Transverse colon (tissue), 4 donors: ENCODE results near the gene PLXNA2. TPM values are rescaled to one million over a fixed set of nuclear protein-coding genes. Genes with fewer than 3 reads are reported as not detected.

Experiments used
- DNase-seq: peaks from one replicate; pipeline ENCODE4 v3.0.0-alpha.2; 2019
- H3K27ac ChIP-seq, 4 donors: fragments of 200-600 bp; sonication (generic); 2 replicates each; pipeline ENCODE4 v1.5.1; 2016 to 2018; ENCODE audit warnings: inconsistent platforms in 4 of 4
- H3K27me3 ChIP-seq: fragments of 200-600 bp; sonication (generic); 2 replicates; pipeline ENCODE4 v1.5.1; 2017; ENCODE audit warnings: inconsistent platforms
- H3K36me3 ChIP-seq, 4 donors: fragments of 200-600 bp; sonication (generic); 2 replicates each; pipeline ENCODE4 v1.5.1; 2017 to 2019; ENCODE audit warnings: inconsistent platforms in 4 of 4
- H3K4me1 ChIP-seq, 4 donors: fragments of 200-600 bp; sonication (generic); 2 replicates each; pipeline ENCODE4 v1.5.1; 2017 to 2020; ENCODE audit warnings: inconsistent platforms in 4 of 4
- H3K4me3 ChIP-seq, 4 donors: fragments of 200-600 bp; sonication (generic); 1 replicate in 1 of 4; 2 replicates in 3 of 4; pipeline versions ENCODE4 v1.5.1 to v1.6.1; 2017 to 2019; ENCODE audit warnings: inconsistent platforms in 4 of 4
- H3K9me3 ChIP-seq, 2 donors: fragments of 200-600 bp; sonication (generic); 2 replicates each; pipeline ENCODE4 v1.5.1; 2017 to 2019; ENCODE audit warnings: inconsistent platforms in 2 of 2
- CTCF ChIP-seq, 5 experiments: fragments of 200-600 bp in 3 of 5; fragments of 450-650 bp in 2 of 5; sonication (generic) in 3 of 5; IDR thresholded peaks; 1 replicate in 2 of 5; 2 replicates in 3 of 5; pipeline ENCODE4 v1.5.1; 2016 to 2017; ENCODE audit warnings: antibody characterized with exemption in 5 of 5, inconsistent platforms in 3 of 5, mild to moderate bottlenecking in 2 of 5, moderate library complexity in 1 of 5
- EP300 ChIP-seq: sonication (generic); formaldehyde crosslinking; IDR thresholded peaks from one replicate; pipeline ENCODE4 v1.6.1; 2017; ENCODE audit warnings: antibody characterized with exemption, low read depth
- POLR2A ChIP-seq: fragments of 450-650 bp; IDR thresholded peaks from one replicate; pipeline ENCODE4 v1.6.1; 2016; ENCODE audit warnings: antibody characterized with exemption, mild to moderate bottlenecking, moderate library complexity
- POLR2AphosphoS5 ChIP-seq, 3 donors: sonication (generic); formaldehyde crosslinking; IDR thresholded peaks; one replicate each; pipeline ENCODE4 v1.6.1; 2016; ENCODE audit warnings: antibody characterized with exemption in 3 of 3
- WGBS, 2 donors: methylation state at CpG; one replicate each; pipeline ENCODE4 v1.1.5; 2018; ENCODE audit warnings: low coverage in 1 of 2; 5-methylcytosine and 5-hydroxymethylcytosine counted together
- in situ Hi-C, 4 donors: fragments of 200-750 bp; cut with MboI; loops; one replicate each; pipeline versions ENCODE4 v1.15.0 to v1.15.1; 2017; ENCODE audit warnings: low sequenced_read_pairs in 3 of 4, low pct_ligation_motif_present in 1 of 4, low pct_unique_long_range_greater_than_20kb in 1 of 4
- intact Hi-C: fragments of 100-400 bp; cut with DNase I; formaldehyde crosslinking; loops from one replicate; pipeline ENCODE4 v1.15.1; 2023; ENCODE audit warnings: low total_unique reads
- total RNA-seq, 4 donors: library from RNA; depleted of rRNA; stranded (reverse); fragments of >200 nt; gene quantifications; one replicate each; pipeline ENCODE4 v1.1.0, GENCODE V29; 2016

Gene PLXNA2
- total RNA-seq, 4 donors from 2014 or later, result 77.4 to 140 (median 85.5) TPM

DNA sequence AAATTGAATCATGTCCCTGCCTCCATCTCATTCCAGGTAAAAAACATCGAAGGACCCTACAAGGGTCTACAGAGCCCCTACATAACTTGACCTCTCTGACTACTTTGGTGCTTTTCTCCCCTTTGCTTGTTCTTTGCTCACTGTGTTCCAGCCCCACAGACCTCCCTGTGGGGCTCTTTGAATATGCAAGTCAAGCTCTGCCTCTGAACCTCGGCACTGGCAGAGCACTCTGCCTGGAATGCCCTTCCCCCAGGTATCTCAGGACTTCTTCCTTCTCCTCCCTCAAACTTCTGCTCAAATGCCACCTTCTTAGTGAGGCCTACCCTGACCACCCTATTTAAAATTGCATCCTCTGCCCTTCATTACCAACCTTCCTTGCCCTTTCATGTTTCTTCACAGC lies 245.5 kb downstream of the PLXNA2 start:
- Histone ChIP-seq H3K27ac (no peak overlapping the region), H3K27me3 (no peaks in the 10 kb centered on the region), H3K4me1 (peaks cover 0 to 2% (median 0%) of the 10 kb centered on the region in 4 donors), H3K4me3 (no peak overlapping the region), H3K9me3 (no peaks in the 10 kb centered on the region), H3K36me3 (no peaks in the 10 kb centered on the region)
- TF ChIP-seq EP300 (no peak), POLR2AphosphoS5 (IDR thresholded peaks at IDR 0.05) (no peak), CTCF (IDR thresholded peaks at IDR 0.05) (no peak), POLR2A (no peak)
- in situ Hi-C loops (no loop called here), intact Hi-C loops (no loop called here)
- DNase-seq, result no peak
- 91 to 100% methylated on average over 1 to 2 of the region's 2 CpGs for WGBS, 2 donors

- WGBS, 2 donors, result 35 to 74% methylated on average over 4 to 9 of the region's 9 CpGs
- H3K9me3 ChIP-seq, result no peaks in the 10 kb centered on the region
- peak; percentile 71 to 77 (median 75) for TF ChIP-seq CTCF (IDR thresholded peaks at IDR 0.05)
- no peak for TF ChIP-seq POLR2A
- peaks cover 0 to 2% (median 0%) of the 10 kb centered on the region in 4 donors for H3K4me1 ChIP-seq
- H3K27ac ChIP-seq, result no peak overlapping the region
- H3K36me3 ChIP-seq, result no peaks in the 10 kb centered on the region
- peak; percentile 81 for DNase-seq
- in situ Hi-C loops, result no loop called here
- intact Hi-C loops, result no loop called here
- H3K4me3 ChIP-seq, result no peak overlapping the region
- no peaks in the 10 kb centered on the region for H3K27me3 ChIP-seq
These were observed 246.5 kb downstream of the PLXNA2 start for GRCh38 chr1:207997486-207998268.

DNA sequence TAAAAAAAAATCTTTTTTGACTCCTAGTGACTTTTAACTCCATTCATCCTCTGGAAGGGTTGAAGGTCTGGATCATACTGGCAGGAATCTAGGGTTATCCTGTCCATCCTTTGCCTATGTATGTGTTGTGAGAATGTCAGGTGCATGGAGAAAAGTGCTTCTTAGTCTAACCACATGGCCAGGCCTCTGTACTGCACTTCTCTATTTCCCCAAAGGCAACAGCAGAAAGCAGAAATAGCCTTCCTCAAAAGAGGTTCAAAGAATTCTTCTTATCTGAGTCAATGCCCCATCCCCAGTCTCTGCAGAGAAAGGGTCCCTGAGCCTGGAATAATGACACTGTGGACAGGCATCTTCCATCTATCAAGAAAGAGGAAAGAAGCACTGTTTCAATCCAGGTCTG lies 247.5 kb downstream of the PLXNA2 start:
- DNase-seq, result no peak
- Histone ChIP-seq H3K36me3 (no peaks in the 10 kb centered on the region), H3K27me3 (no peaks in the 10 kb centered on the region), H3K9me3 (no peaks in the 10 kb centered on the region), H3K27ac (no peak overlapping the region), H3K4me3 (no peak overlapping the region), H3K4me1 (peaks cover 0 to 2% (median 0%) of the 10 kb centered on the region in 4 donors)
- in situ Hi-C loops (no loop called here), intact Hi-C loops (no loop called here)
- TF ChIP-seq EP300 (no peak), POLR2AphosphoS5 (IDR thresholded peaks at IDR 0.05) (no peak), CTCF (IDR thresholded peaks at IDR 0.05) (no peak), POLR2A (no peak)

GRCh38 chr1:207995576-207995975 lies 248.6 kb downstream of the PLXNA2 start:
- Histone ChIP-seq H3K4me3 (no peak overlapping the region), H3K9me3 (no peaks in the 10 kb centered on the region), H3K4me1 (peaks cover 0 to 2% (median 0%) of the 10 kb centered on the region in 4 donors), H3K27me3 (no peaks in the 10 kb centered on the region), H3K36me3 (no peaks in the 10 kb centered on the region), H3K27ac (no peak overlapping the region)
- no peak for DNase-seq
- in situ Hi-C loops, result no loop called here
- WGBS, 2 donors, result 71 to 84% methylated on average over 3 to 4 of the region's 4 CpGs
- intact Hi-C loops, result no loop called here
- TF ChIP-seq POLR2A, result no peak
- no peak for TF ChIP-seq POLR2AphosphoS5 (IDR thresholded peaks at IDR 0.05)
- no peak for TF ChIP-seq CTCF (IDR thresholded peaks at IDR 0.05)
- TF ChIP-seq EP300, result no peak
